AG20443 (cell line): ENCODE results near the gene SMIM10L1.

Experiments used
- DNase-seq: peaks from one replicate; pipeline ENCODE4 v3.0.0; 2012; ENCODE audit warnings: low spot score, mixed read lengths

SMIM10L1 gene

GRCh38 chr12:11186837-11187236 lies 15.8 kb downstream of the SMIM10L1 start, which contains the start of gene TAS2R42:
Gene TAS2R42 (minus strand): TSS chr12:11186937. CDS start chr12:11186937, 0 bp downstream.
- no peak for DNase-seq

GRCh38 chr12:11202811-11203210 lies 31.8 kb downstream of the SMIM10L1 start:
- DNase-seq, result peak; percentile 13

GRCh38 chr12:11204173-11204572 lies 33.2 kb downstream of the SMIM10L1 start:
- no peak for DNase-seq

GRCh38 chr12:11209113-11209512 lies 38.1 kb downstream of the SMIM10L1 start:
- no peak for DNase-seq
